ENCODE results near the gene KCNJ1.

KCNJ1 gene

GRCh38 chr11:128854841-128855240, 12.3 kb downstream of the KCNJ1 start:
- no peak for DNase-seq (ENCODE audit: extremely low read depth in 1 of 2, low read depth in 1 of 2)

DNA sequence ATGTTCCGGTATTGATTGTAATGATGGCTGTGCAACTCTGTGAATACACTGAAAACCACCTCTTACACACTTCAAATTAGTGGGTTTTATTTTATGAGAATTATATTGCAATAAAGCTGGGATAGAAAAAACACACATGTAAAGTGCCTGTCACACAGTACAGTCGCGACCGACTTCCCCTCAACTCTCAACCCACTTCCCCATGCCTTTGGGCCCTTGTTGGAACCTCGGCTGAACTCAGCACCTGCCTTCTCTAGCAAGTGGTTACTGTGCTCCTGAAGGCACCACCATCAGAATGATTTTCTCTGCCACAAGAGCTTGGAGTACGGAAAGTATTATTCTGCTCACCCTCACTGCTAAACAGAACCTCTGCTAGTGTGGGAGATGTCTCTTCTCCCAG, 13.5 kb downstream of the KCNJ1 start:
- no peak for DNase-seq (ENCODE audit: extremely low read depth in 1 of 2, low read depth in 1 of 2)

DNA sequence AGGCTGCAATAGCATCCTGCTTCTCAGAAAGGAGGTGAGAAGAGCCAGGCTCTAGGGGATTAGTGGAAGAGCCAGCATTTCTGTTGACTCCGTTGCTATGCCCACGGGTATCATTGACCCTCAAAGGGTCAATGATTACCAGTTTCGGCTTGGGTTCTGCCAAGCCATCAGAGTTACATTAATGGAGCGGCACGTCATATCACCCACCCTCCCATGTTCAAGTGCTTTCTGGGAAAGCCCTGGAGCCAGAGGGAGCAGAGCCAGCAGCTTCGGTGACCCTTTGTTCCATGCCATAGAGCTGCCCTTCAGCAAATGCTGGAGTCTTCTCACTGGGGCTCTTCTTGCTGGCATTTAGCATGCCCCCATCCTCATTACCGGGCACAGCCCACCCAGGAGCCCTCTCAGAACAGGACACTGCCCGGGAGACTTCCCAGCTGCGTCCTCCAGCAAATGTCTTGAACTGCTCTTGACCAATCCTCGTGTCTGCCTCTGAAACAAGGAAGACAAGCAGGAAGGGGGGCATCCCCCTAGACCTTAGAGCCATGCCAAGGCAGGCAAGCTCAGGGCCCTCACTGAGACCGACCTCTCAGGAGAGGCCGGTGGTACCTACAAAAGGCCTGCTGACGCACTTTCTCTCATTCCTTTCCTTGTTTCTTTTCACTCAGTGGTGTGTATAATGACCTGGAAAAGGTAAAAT, 14.6 kb downstream of the KCNJ1 start:
- DNase-seq (ENCODE audit: extremely low read depth in 1 of 2, low read depth in 1 of 2) = no peak

- DNase-seq (ENCODE audit: extremely low read depth in 1 of 2, low read depth in 1 of 2) = peak in 1 of 2 donors; percentile 69
These were observed 18.2 kb downstream of the KCNJ1 start for GRCh38 chr11:128848815-128849455.

DNA sequence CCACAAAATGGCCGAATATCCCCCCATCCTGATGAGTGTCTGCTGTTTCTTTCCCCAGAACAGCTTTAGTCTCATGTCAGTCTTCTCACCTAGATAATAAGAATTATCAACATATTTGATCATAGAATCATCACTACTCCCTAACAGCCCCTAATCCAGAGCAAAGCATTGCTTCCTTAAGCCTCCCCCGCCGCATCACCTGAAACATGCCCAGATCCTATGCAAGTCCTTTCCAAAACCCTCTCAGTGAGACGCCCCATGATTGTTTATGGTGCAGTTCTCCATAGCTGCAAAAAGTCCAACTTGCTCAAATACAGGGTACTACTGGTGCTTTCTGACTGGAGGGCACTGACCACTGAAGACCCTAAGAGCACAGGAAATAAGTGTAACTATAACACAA, 20.1 kb downstream of the KCNJ1 start:
- no peak for DNase-seq (ENCODE audit: extremely low read depth in 1 of 2, low read depth in 1 of 2)

- DNase-seq (ENCODE audit: extremely low read depth in 1 of 2, low read depth in 1 of 2) = no peak
These were observed 21.7 kb downstream of the KCNJ1 start for GRCh38 chr11:128845334-128845780.

DNA sequence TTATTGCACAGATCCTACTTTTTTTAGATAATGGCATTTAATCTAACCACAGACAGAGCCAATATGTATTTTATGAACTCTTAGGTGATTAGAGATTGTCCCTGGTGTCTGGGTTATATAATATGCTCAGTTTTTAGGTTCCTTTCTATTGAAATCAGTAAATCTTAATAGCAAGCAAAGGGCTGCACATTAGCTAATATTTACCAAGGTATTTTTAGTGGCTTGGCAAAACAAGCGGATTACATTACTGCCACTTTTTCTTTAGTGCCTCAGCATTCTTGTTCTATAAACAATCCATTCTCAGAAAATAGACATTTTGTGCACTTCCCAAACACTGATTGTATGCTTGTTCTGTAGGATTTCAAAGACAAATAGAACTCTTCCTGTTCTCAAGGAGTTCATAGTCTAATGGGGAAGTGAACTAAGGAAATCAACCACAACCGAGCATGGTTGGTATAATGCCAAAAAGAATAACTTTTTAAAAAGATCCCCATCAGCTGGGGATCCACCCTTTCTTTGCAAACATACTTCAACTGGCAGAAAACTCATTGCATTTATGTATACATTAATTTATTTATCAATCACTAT, 23.8 kb downstream of the KCNJ1 start:
- DNase-seq (ENCODE audit: extremely low read depth in 1 of 2, low read depth in 1 of 2) = no peak

- no peak for DNase-seq (ENCODE audit: extremely low read depth in 1 of 2, low read depth in 1 of 2)
These were observed 25.5 kb downstream of the KCNJ1 start for GRCh38 chr11:128841461-128842072.

DNA sequence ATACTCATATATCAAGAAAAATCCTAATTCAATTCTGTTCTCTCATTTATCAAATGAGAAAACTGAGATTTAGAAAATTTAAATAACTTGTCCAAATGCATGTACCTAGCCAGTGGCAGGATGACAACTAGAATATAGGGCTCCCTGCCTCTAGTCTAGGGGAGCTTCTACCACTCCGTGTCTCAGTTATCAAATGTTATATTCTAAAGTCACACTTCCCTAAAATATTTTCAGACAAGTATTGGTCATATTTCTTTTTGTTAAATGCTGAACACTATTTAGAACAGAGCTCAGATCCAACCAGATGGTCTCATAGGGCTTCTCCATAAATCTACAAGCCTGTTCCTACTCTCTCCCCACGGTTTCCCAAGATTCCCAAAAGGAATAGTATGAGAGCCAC, 26.3 kb downstream of the KCNJ1 start:
- DNase-seq (ENCODE audit: extremely low read depth in 1 of 2, low read depth in 1 of 2) = no peak

GRCh38 chr11:128840137-128840536, 27.0 kb downstream of the KCNJ1 start:
- DNase-seq (ENCODE audit: extremely low read depth in 1 of 2, low read depth in 1 of 2) = no peak

DNA sequence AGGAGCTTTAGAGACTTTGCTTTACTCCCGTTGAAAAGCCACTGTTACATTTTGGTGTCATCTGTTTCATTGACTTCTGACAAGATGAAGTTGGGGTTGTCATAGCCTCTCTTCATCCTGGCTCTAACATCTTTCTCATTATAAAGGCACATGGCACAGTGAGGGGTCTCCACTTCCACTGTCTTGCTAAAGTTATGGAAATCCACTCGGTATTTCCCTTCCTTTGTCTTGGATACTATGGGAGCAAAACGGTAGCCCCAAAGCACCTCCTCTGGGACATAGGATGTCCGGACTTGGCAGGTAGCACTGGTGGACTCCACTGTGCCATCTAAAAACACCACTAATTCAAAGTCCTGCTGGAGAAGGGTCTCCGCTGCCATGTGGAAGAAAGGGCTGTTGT, 28.0 kb downstream of the KCNJ1 start:
- no peak for DNase-seq (ENCODE audit: extremely low read depth in 1 of 2, low read depth in 1 of 2)

- DNase-seq (ENCODE audit: extremely low read depth in 1 of 2, low read depth in 1 of 2) = no peak
These were observed 29.5 kb downstream of the KCNJ1 start for GRCh38 chr11:128837627-128838026.

- DNase-seq (ENCODE audit: extremely low read depth in 1 of 2, low read depth in 1 of 2) = no peak
These were observed 31.2 kb downstream of the KCNJ1 start for GRCh38 chr11:128835741-128836430.

DNA sequence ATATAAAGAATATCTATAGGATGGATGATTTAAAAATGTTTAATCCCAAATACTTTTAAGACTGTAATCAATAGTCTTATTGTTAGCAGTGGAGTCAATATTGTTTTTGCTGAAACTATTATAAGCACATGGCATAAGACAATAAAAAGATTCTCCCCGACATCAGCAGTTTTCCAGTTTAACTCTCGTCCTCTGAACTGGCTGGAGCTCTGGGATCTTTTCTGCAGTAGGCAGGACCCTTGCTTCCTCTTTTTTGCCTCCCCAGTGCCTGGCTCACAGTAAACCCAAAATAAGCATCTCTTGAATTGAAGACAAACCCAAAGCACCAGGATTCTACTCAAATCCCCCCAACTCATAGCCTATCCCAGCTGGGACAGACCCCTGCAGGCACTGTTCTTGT, 32.9 kb downstream of the KCNJ1 start:
- DNase-seq (ENCODE audit: extremely low read depth in 1 of 2, low read depth in 1 of 2) = no peak

GRCh38 chr11:128832121-128832497, 35.0 kb downstream of the KCNJ1 start:
- no peak for DNase-seq (ENCODE audit: extremely low read depth in 1 of 2, low read depth in 1 of 2)

GRCh38 chr11:128831174-128832120, 35.6 kb downstream of the KCNJ1 start:
- DNase-seq (ENCODE audit: extremely low read depth in 1 of 2, low read depth in 1 of 2) = peak; percentile 68 to 80

GRCh38 chr11:128830290-128831173, 36.6 kb downstream of the KCNJ1 start:
- DNase-seq (ENCODE audit: extremely low read depth in 1 of 2, low read depth in 1 of 2) = no peak

DNA sequence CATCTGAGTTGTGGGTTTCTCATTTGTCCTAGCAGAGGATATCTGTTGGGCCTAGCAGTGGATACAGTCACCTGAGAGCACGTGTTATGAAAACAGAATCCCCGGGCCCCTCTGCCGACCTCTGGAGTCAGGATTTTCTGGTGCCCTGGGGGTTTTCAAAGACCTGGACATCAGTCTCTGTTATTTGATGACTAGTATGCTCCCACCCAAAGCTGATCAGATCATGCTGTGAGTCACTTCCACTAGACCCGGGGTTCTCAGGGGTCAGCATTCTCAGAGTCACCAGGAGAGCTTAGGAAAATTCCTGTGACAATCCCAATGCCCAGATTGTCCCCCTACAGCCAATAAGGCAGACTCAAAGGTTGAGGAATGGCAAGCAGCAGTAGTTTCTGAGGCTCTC, 38.7 kb downstream of the KCNJ1 start:
- DNase-seq (ENCODE audit: extremely low read depth in 1 of 2, low read depth in 1 of 2) = no peak

- no peak for DNase-seq (ENCODE audit: extremely low read depth in 1 of 2, low read depth in 1 of 2)
These were observed 39.8 kb downstream of the KCNJ1 start for GRCh38 chr11:128827191-128827893.

Data from activated CD8-positive, alpha-beta memory T cell treated with anti-CD3 and anti-CD28 coated beads for 1 hour (primary cell).